Hematopoietic multipotent progenitor cell treated with erythropoietin and hydrocortisone succinate and interleukin-3 and kit ligand, for 15 days (in vitro differentiated cells): ENCODE data around the gene BHLHE41.

Source experiments
- DNase-seq: peaks from one replicate; pipeline ENCODE4 v3.0.0-alpha.2; 2015; ENCODE audit warnings: low spot score

The BHLHE41 gene

DNA sequence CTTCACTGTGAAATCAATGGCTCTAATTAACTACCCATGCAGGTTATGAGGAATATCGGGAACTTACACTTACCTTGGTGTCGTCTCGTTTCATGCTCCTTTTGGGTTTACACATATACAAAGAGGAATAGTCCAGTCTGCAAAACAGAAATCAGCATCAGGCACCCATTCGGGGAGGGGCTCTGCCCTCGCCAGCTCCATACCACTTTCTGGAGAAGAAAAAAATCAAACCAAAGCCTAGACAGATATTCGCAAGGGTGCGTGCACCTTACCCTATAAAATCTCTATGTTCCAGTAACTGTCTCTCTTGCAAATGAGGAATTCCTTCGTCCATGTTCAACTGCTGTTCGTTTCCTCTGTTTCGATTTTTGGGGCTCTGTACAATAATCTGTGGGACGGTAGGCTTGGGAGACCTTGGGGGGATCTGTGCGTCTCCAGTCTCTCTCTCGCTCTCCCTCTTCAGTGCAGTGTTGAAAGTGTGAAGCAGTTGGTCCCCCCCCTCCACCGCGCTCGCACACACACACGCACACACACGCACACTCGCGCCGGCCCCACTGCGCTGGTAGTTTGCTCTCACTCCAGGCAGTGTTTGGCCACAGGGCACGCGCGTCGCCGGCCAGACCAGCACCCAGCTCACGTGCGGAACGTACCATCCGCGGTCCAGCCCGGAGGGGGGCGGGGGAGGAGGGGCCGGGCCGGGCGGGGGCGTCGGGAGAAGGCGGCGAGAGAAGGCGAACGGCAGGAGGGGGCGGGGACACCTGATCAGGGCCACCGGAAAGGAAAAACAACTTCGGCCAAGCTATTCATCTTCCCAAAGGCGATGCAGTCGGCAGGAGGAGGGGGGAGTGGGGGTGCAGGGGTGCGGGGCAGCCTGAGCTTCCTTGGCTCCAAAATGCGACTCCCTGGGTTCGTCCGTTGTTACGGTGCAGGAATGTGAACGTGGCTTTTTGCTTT is at the start of gene BHLHE41:
Gene BHLHE41 (minus strand): TSS at position 592 of the 954 bp plus-strand sequence. CDS start 258 bp downstream, at position 334.
- no peak for DNase-seq

DNA sequence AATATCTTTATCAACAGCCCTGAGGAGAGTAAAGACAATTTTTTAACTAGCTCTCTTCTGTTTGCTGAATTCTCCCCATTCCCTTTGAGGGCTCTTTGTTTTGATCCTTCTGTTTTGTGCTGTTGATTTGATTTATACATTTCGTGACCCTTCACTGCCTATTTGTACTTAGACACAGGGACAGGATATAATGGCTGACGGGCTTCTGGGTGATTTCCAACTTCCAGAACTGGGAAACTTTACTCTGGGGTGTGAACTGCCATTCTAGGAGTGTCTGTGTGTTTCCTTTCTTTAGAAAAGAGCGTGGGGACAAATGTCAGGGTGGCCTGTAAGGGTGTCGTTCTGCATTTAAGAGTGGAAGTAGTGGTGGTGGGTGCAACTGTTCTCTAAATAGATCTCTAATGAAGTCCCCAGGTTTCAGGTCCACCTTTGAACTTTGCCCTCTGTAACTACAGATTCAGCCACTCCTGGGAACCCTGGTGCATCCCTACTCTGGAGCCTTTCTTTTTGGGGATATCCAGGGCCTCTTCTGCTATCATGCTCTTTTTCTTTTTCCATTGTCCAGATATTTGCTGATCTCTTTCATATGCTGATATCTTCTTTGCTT is 48.2 kb upstream of the BHLHE41 start:
- no peak for DNase-seq

DNA sequence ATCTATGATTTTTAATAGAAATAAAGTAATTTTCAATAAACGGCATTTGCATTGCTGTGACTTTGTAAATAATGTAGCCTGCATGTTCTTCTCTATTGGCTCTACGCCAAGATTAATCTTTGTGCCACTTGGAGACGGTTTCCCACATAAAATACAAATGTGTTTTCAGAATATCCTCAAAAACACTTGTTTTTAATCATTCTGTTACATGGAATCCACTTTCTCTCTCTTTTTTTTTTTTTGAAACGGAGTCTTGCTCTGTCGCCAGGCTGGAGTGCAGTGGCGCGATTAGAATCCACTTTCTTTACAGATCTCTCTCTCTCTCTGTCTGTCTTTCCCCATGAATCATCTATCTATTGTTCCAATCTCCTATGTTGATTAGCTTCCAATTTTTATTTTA is 47.7 kb upstream of the BHLHE41 start:
- no peak for DNase-seq

DNA sequence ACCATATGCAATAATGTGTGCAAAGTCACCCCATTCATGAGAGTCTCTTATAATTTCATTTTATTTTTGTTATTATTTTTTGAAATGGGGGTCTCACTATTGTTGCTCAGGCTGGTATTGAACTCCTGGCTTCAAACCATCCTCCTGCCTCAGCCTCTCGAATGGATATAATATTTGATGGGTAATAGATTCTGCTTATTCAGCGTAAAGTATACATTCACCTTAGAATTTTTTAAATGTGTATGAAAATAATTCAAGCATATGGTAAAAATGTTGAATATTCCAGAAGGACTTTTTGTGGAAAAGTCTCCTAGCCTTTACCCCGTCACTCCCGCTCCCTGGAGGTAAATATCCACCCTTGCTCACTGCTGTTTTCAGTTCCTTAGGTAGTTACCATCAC is 47.2 kb upstream of the BHLHE41 start:
- DNase-seq, result no peak

DNA sequence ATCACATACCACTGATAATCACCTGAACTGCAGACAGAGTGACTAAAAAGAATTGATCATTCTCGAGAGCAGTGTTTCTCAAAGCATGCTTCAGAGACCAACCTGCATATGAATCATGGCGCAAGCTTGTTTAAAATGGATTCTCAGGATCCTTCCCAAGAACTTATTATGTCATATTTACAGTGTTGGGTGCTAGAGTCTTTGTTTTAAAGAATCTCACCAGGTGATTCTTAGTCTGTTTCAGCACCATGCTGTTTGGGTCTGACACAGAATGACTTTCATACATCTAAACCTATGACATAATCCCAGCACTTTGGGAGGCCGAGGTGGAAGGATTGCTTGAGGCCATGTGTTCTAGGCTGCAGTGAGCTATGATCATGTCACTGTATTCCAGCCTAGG is 39.3 kb upstream of the BHLHE41 start:
- DNase-seq, result no peak

DNA sequence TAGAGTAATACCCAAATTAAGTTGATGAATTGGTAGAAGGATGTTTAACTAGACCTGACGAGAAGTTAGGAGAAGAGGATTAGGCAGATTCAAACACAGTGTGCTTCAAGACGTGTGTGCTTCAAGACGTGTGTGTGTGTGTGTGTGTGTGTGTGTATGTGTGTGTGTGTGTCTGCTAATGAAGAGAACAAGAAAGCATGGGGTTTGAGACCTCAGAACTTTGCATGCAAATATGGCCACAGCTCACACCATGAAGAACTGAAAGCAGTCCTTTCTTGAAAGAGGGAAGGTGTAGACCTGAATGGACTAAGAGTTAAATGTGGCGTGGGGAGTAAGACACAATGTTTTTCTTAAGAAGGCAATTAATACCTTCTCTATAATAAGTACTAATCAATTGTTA is 38.1 kb upstream of the BHLHE41 start:
- no peak for DNase-seq

DNA sequence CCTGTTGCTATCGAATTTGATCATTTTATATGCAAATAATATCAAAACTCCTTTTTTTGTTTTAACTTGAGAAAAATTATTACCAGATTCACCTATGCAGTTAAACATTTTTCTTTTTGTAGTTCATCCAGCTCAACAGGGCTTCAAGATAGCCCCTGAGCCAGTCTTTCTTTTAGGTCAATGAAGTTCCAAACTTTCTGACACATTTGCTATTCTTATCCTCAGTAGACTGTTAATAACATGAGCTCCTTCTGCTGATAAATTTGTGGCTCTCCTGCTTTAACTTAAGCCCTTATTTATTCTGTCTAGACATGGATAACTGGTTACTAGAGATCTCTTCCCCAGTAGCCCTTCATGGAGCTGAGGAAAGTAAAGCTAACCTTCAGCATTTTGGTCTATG is 37.3 kb upstream of the BHLHE41 start:
- no peak for DNase-seq

DNA sequence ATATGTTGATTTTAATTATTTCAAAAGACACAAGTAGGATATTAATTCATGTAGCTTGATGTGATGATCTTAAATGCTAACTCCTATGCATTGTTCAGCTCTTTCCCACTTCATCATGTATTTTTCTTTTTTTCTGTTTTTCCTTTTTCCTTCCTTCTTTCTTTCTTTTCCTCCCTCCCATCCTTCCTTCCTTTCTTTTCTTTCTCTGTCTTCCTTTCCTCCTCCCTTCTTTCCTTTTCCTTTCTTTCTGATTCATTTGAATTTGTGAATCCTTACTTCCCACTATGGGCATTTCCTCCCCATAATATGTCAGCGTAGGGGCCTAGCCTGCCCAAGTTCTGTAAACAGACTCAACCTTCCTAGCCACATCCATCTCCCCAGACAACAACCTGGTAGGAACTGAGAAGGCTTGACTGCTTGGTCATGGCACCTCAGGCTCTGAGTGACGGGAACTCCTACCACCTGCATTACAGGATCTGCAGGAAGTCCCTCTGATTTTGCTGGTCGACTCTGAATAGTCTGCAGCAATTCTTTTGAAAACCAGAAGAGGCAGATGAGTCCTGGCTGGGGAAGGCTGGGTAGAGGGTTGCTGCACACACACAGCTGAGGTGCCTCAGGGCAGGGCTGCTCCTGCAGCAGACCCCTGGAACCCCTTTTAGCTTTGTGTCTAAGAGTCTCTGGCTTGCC is 33.4 kb upstream of the BHLHE41 start:
- DNase-seq, result no peak

DNA sequence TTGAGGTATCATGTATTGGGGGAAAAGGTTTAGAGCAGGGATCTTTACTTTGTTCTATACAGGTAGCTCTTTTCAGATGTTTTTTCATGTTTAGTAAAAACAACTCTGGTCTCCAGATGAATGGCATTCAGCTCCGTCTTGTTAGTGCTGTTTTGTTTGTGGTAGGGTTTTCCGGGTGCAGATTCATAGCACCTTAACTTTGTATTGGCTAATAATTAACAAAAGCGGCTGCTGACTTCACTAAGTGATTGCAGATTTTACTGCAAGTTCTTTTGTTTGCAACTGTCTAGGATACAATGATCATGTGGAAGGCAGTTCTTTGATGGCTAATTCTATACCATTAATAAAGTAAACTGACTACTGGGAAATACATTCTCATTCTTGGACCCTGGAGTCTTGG is 32.2 kb upstream of the BHLHE41 start:
- no peak for DNase-seq

DNA sequence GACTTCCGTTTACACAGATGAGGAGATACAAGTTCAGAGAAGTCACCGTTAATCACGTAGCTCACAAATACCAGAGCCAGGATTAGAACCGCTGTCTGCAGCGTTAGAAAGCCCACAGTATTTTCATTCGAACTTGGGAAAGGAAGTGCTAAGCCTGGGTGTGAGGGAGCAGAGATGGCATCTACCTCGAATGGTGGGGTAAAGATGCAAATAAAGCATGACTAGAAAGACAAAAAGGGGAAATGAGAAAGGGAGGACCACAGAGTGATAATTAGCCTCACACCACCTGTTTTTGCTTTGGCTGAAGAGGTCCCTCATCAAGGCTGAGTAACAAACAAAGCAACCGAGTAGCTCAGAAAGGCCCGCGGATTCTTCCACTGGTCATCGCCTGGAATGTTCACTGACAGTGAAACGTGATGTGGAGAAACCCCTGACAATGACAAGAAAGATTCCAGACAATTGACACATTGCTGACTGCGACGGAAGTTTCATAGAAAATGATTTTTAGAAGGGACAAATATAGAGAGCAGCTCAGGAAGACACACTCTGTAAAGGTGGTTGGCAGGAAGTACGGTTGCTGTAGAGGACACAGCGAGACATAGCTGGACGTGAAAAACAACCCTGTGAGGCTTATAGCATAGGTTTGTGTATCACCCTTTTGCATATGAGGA is 31.5 kb upstream of the BHLHE41 start:
- no peak for DNase-seq

DNA sequence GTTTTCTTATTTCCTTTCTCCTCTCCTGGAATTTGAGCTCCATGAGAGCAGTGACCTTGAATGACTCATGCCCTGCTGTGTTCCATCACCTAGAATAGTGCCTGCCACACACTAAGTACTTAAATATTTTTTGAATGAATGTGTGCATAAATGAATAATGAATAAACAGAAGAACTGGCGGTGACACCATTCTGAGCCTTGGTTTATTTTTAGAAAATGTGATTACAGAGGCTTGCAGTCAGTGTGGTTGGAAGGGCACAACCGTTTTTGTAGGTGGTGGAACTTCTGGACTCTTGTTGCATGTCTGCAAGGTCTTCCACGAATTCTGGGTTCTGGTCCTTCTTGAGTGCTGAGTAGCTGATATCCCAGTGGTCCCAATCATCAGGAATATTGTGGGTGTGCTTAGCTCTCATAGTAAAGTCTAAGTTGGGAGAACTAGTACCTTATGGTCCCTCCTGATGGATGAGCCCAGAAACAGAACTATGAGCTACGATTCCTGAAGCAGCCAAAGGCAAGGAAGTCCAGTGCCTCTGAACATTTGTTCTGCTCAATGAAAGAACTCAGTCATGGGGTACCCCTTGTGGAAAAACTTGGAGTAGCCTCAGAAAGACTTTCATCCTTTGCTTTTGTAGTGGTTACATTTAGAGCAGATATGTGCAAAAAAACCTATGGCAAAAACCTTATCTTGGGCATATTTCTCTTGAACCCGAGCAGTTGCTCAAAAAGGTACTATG is 28.8 kb upstream of the BHLHE41 start:
- no peak for DNase-seq

DNA sequence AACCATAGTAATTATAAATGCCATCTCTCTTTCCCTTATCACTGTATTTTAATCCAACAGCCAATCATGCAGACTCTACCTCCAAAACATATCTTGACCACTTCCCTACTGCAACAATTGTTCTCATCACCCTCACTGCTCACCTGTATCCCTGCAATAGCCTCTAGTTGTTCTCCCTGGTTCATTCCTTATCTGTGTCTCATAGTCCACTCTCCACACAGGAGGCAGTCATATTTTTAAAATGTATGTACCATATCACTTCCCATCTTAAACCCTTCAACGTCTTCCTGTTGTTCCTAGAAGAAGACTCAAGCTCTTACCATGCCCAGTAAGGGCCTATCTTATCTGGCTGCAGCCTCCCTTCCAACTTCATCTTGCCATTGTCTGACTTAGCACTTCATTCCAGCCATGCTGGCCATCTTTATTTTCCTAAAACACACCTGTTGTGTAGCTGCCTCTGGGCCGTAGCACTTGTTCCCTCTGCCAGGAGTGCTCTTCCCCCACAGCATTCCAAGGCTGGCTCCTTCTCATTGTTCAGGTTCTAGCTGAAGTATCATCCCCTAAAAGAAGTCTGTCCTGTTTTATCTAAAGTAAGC is 27.8 kb upstream of the BHLHE41 start:
- DNase-seq, result no peak

DNA sequence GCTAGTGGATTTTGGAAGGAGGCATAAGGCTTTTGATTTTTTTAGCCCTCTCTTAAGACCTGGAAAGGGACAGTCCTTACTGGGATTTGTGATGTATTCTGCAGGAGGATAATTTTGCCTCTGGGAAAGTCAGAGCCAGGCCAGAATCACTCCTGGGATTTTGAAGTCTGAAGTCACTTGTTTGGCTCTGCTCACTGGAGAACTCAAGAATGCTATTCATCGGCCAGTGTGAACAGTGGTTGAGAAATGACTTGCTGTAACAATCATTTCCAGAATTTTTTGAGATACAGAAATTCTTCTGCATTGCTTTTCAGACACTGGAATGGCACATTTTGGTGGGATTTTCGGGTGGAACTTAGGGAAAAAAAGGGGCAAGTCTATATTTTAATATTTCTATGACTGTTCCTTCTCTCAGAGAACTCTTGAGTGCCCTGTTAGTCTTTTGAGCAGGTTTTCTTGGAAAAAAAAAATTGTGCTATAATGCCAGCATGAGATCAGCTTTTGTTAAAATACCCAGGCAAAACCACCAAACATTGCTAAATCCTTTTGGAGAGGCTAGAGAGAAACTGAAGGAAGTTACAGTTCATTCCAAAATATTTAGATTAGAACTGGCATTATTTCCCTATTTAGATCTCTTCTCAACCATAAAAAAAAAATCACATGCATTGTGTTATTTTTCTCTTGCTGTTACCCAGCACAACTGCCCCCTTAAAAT is 26.1 kb upstream of the BHLHE41 start:
- no peak for DNase-seq

DNA sequence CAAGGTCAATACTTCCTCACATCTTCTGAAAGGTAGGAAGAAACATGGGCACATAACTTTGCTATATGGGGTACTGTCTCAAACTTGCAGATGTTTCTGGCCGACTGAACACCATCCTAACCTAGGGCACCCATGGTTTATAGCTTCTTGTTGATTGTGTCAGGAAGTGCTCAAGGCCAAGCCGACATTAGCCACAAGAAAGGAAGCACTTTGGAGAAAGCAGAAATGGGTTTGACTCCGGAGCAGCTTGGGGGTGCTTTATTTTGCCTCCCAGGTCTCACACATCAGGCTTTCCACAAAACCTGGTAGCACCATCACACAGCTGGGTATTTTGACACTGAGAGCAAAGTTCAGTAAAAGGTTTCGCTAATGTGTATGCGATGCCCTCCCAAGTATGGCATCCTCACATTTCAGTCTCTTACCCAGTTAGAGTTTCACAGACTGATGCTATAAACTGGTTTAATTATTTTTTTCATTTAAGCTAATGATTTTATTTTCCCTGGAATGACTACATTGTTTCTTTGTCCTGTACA is 25.2 kb upstream of the BHLHE41 start:
- DNase-seq, result no peak

DNA sequence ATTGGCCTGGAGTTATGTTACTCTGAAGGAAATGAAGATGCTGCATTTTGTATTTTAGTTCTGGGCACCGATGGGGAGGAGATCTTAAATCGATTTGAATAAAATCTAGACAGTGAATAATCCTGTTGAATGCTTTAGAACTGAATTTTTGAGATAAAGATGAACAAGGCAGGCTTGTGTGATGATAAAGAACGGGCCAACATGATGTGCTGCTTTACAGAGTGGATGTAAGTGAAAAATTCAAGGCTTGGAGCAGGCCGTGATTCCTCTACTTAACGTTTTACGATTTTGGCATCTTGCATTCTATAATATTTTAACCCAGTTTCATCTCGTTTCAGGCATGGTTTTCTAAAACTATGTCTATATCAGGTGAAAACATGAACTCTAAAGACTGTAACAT is 23.5 kb upstream of the BHLHE41 start:
- no peak for DNase-seq

DNA sequence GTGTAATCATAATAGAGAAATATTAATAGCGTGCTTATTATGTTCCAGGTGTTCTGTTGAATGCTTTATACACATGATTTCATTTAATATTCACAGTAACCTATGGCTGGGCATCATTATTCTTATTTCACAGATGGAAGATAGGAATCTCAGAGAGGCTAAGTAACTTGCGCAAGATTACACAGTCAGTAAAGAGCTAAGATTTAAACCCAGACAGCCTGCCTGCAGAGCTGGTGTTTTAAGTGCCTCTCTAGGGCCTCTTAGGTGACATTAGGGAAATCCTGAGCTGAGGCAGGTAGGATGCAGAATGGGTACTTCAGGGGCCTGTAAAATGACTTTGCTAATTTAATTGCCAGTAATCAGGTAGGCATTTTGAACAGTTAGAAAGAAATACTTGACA is 18.5 kb upstream of the BHLHE41 start:
- DNase-seq, result no peak

DNA sequence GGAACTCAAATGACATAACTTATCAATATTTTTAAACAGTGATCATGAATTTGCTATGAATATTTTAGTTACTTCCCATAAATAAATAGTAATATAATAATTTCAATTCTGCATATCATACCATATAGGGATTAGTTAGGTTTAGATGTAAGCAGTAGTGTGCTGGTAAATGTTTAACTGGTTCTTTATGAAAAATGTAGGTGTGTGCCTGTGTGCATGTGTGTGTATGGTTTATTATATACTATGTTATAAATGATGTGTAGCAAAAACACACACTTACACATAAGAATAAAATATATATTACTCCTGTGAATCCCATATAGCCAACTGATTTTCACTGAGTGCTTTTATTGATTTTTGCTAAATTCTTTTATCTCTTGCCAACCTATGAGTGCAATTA is 14.0 kb upstream of the BHLHE41 start:
- DNase-seq, result no peak

DNA sequence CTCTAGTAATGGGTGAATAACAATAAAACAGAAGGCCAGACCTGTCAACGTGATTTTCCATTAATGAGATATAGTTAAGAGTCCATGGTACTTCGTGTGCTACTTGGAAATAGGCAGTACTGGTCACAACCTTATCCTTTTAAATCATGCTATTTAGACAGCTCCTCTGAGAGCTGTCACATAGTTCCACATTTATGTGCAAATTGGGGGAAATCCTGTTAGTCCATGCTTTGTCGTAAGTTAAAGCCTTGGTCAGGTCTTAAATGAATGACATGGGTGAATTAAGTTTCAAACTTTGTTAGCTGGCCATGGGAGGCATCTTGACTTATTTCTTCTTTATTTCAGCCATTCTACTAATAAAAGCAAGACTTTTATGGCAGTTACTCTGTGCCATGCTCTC is 11.9 kb upstream of the BHLHE41 start:
- DNase-seq, result no peak

DNA sequence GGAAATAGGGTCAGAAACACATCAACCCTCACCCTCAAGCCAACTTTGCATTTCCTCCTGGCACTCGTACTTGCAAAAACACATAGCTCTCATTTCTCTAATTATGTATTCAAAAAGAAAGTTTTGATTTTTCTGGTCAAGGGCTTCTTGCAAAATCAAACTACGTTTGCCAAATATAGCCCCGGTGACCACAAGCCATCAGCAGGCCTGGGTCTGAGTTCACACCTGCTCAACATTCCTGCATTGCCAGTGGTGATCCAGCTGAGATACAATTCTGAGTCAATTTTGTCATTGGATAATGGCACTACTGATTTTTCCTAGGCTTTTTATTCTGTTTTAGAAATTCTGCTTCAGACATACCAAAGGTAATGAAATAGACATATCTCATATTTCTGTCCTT is 10.7 kb upstream of the BHLHE41 start:
- no peak for DNase-seq

DNA sequence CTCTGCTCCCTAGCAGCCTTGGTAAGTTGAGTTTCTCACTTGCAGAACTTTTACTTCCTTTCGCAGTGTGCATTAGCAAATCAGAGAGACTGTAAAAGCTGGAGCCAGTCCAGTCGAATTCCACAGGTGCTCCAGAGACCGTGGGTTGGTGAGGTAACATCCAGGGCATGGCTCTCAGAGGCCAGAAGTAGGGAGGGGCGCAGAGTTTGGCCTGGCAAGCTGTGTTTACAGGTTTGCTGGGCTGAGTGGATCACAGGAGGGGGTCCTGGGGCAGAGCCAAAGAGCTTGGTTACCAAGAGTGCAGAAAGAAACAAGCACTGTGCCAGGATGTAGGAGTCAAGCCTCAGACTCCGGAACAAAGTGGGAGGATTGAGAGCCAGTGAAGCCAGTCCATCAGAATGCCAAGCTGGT is 10.2 kb upstream of the BHLHE41 start:
- no peak for DNase-seq
